HepG2 (cell line): ENCODE measurements around the gene USP34. TPM values are rescaled to one million over a fixed set of nuclear protein-coding genes. Genes with fewer than 3 reads are reported as not detected.
A peak's percentile ranks its signal among the peaks of the same experiment; 100 is the strongest.

Experiments used
- AKAP8 ChIP-seq: sonication (generic); formaldehyde crosslinking; IDR thresholded peaks from 2 replicates; pipeline ENCODE4 v1.5.1; 2020; ENCODE audit warnings: mild to moderate bottlenecking, missing genetic modification reagents
- EED ChIP-seq: sonication (generic); formaldehyde crosslinking; IDR thresholded peaks from 2 replicates; pipeline ENCODE4 v1.5.0; 2020; ENCODE audit warnings: mild to moderate bottlenecking, missing genetic modification reagents
- EP300 ChIP-seq, 3 experiments: sonication (generic) in 1 of 3; formaldehyde crosslinking in 1 of 3; IDR thresholded peaks; 2 replicates each; pipeline versions ENCODE4 v1.5.1 to v1.6.1; 2011 to 2020; ENCODE audit warnings: low read depth in 2 of 3, low read length in 2 of 3, borderline replicate concordance in 1 of 3, improper control_type of control experiment in 1 of 3, mild to moderate bottlenecking in 1 of 3, missing genetic modification reagents in 1 of 3, moderate library complexity in 1 of 3
- HCFC1 ChIP-seq: fragments of 150-350 bp; IDR thresholded peaks from 2 replicates; pipeline ENCODE4 v1.6.1; 2014; ENCODE audit warnings: low read depth, low read length
- NFIB ChIP-seq: sonication (generic); formaldehyde crosslinking; IDR thresholded peaks from 2 replicates; pipeline ENCODE4 v1.9.0; 2021; ENCODE audit warnings: missing genetic modification reagents, mild to moderate bottlenecking, borderline replicate concordance
- PRMT3 ChIP-seq: sonication (generic); formaldehyde crosslinking; IDR thresholded peaks from 2 replicates; pipeline ENCODE4 v1.8.1; 2022; ENCODE audit warnings: low read depth, mild to moderate bottlenecking, moderate library complexity, missing genetic modification reagents, borderline replicate concordance
- SNRNP70 ChIP-seq: fragments of 200-400 bp; formaldehyde crosslinking; IDR thresholded peaks from 2 replicates; pipeline ENCODE4 v1.6.1; 2017; ENCODE audit warnings: mild to moderate bottlenecking, low read depth, low read length, moderate library complexity
- TCF12 ChIP-seq, 2 experiments: fragments of 450-650 bp in 1 of 2; sonication (generic) in 1 of 2; formaldehyde crosslinking in 1 of 2; IDR thresholded peaks; 2 replicates each; pipeline versions ENCODE4 v1.6.1 to v1.8.0; 2017 to 2022; ENCODE audit warnings: antibody characterized with exemption in 1 of 2, mild to moderate bottlenecking in 1 of 2, missing genetic modification reagents in 1 of 2, moderate library complexity in 1 of 2
- ZBTB7B ChIP-seq: sonication (generic); formaldehyde crosslinking; IDR thresholded peaks from 2 replicates; pipeline ENCODE4 v1.4.0; 2020; ENCODE audit warnings: missing genetic modification reagents
- ZMAT3 ChIP-seq: sonication (generic); formaldehyde crosslinking; conservative IDR thresholded peaks from 2 replicates; pipeline ENCODE4 v1.7.0; 2021; ENCODE audit warnings: missing genetic modification reagents
- ZNF414 ChIP-seq: sonication (generic); formaldehyde crosslinking; IDR thresholded peaks from 2 replicates; pipeline ENCODE4 v1.5.0; 2020; ENCODE audit warnings: missing genetic modification reagents
- ZNF552 ChIP-seq: sonication (generic); formaldehyde crosslinking; IDR thresholded peaks from 2 replicates; pipeline ENCODE4 v1.9.0; 2022; ENCODE audit warnings: missing genetic modification reagents, mild to moderate bottlenecking, borderline replicate concordance
- ZNF619 ChIP-seq: sonication (generic); formaldehyde crosslinking; IDR thresholded peaks from 2 replicates; pipeline ENCODE4 v1.4.0; 2020; ENCODE audit warnings: mild to moderate bottlenecking, missing genetic modification reagents
- ZNF710 ChIP-seq: sonication (generic); formaldehyde crosslinking; IDR thresholded peaks from 2 replicates; pipeline ENCODE4 v1.5.0; 2020; ENCODE audit warnings: mild to moderate bottlenecking, missing genetic modification reagents, borderline replicate concordance
- ZSCAN21 ChIP-seq: sonication (generic); formaldehyde crosslinking; IDR thresholded peaks from 2 replicates; pipeline ENCODE4 v1.8.0; 2022; ENCODE audit warnings: mild to moderate bottlenecking, missing genetic modification reagents, moderate library complexity, borderline replicate concordance
- polyA plus RNA-seq, 8 experiments: library from polyadenylated mRNA; depleted of rRNA in 3 of 8; stranded (reverse) in 7 of 8; unstranded in 1 of 8; fragments of >200 nt; fragmentation: Illumina TruSeq in 4 of 8; extraction: Trizol in 4 of 8; gene quantifications; 2 replicates each; pipeline versions ENCODE4 v1.2.1 to v1.2.3, GENCODE V29; 2011 to 2016; ENCODE audit warnings: low read depth in 4 of 8, missing spikeins in 1 of 8, mixed read lengths in 1 of 8; ENCODE audit not compliant: insufficient read depth in 1 of 8
- total RNA-seq, 5 experiments: library from RNA; depleted of rRNA; stranded (reverse); fragments of >200 nt; fragmentation: Illumina TruSeq; extraction: Trizol; gene quantifications; 2 replicates each; pipeline ENCODE4 v1.2.3, GENCODE V29; 2016; ENCODE audit warnings: low read depth in 1 of 5
- TF ChIP-seq, protein P1 (sequence below): sonication (generic); formaldehyde crosslinking; IDR thresholded peaks from 2 replicates; pipeline ENCODE4 v1.4.0; 2020; ENCODE audit warnings: missing genetic modification reagents
- TF ChIP-seq, protein P2 (sequence below): IDR thresholded peaks from 2 replicates; pipeline ENCODE4 v1.6.1; 2012; ENCODE audit warnings: low read depth, low read length, improper control_type of control experiment

The USP34 gene
- total and polyA plus RNA-seq, 2 of the 13 experiments (the other 11 are each of a cell fraction or from before 2014, with no cell fraction given), result 99.2 to 100 TPM

GRCh38 chr2:61176755-61177726, 293.8 kb downstream of the USP34 start (continued):
- TF ChIP-seq ZNF414 (CRISPR knock-in tag) (peak; percentile 91), NFIB (no peak), EP300 (IDR thresholded peaks at IDR 0.05; ENCODE audit: low read depth in 2 of 2, low read length in 2 of 2) (peak; percentile 17 to 78; a peak in 2 of 4 replicates), EP300 (CRISPR knock-in tag; IDR thresholded peaks at IDR 0.05; ENCODE audit: borderline replicate concordance) (peak; percentile 68), ZNF619 (CRISPR knock-in tag) (no peak; the same call in 1 of the 2 replicates), PRMT3 (CRISPR knock-in tag) (0 out of 2 replicates have a peak, but pooled peaks have one; percentile 81), ZSCAN21 (CRISPR knock-in tag) (no peak; the same call in 1 of the 2 replicates), TCF12 (IDR thresholded peaks at IDR 0.05) (no peak), TCF12 (CRISPR knock-in tag; IDR thresholded peaks at IDR 0.05) (peak; percentile 90), SNRNP70 (no peak), EED (peak; percentile 10), HCFC1 (no peak; the same call in 1 of the 2 replicates), ZNF552 (CRISPR knock-in tag) (peak; percentile 93), AKAP8 (peak; percentile 42; the same call in 1 of the 2 replicates), ZBTB7B (CRISPR knock-in tag) (peak; percentile 26), ZMAT3 (CRISPR knock-in tag) (peak; percentile 37; the same call in 1 of the 2 replicates), ZNF710 (CRISPR knock-in tag) (peak; percentile 80; the same call in 1 of the 2 replicates)
- TF ChIP-seq, protein P1, sequence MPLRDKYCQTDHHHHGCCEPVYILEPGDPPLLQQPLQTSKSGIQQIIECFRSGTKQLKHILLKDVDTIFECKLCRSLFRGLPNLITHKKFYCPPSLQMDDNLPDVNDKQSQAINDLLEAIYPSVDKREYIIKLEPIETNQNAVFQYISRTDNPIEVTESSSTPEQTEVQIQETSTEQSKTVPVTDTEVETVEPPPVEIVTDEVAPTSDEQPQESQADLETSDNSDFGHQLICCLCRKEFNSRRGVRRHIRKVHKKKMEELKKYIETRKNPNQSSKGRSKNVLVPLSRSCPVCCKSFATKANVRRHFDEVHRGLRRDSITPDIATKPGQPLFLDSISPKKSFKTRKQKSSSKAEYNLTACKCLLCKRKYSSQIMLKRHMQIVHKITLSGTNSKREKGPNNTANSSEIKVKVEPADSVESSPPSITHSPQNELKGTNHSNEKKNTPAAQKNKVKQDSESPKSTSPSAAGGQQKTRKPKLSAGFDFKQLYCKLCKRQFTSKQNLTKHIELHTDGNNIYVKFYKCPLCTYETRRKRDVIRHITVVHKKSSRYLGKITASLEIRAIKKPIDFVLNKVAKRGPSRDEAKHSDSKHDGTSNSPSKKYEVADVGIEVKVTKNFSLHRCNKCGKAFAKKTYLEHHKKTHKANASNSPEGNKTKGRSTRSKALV (CRISPR knock-in tag), result peak; percentile 95
- TF ChIP-seq, protein P2, sequence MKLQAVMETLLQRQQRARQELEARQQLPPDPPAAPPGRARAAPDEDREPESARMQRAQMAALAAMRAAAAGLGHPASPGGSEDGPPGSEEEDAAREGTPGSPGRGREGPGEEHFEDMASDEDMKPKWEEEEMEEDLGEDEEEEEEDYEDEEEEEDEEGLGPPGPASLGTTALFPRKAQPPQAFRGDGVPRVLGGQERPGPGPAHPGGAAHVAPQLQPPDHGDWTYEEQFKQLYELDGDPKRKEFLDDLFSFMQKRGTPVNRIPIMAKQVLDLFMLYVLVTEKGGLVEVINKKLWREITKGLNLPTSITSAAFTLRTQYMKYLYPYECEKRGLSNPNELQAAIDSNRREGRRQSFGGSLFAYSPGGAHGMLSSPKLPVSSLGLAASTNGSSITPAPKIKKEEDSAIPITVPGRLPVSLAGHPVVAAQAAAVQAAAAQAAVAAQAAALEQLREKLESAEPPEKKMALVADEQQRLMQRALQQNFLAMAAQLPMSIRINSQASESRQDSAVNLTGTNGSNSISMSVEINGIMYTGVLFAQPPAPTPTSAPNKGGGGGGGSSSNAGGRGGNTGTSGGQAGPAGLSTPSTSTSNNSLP, result peak; percentile 26; the same call in 1 of the 2 replicates
